WTC11 (cell line): ENCODE data around the gene GRB7. TPM values are rescaled to one million over a fixed set of nuclear protein-coding genes. Genes with fewer than 3 reads are reported as not detected.

ENCODE experiments used
- EMX1 ChIP-seq: fragments of 250-450 bp; sonication (Bioruptor Pico); IDR thresholded peaks from 2 replicates; pipeline ENCODE4 v1.8.0; 2021; ENCODE audit warnings: mild to moderate bottlenecking
- GRHL2 ChIP-seq: fragments of 250-450 bp; sonication (Bioruptor Pico); IDR thresholded peaks from 2 replicates; pipeline ENCODE4 v1.8.0; 2022; ENCODE audit warnings: mild to moderate bottlenecking, moderate library complexity; ENCODE audit not compliant: insufficient replicate concordance, severe bottlenecking
- HMGXB4 ChIP-seq: sonication (generic); formaldehyde crosslinking; IDR thresholded peaks from 2 replicates; pipeline ENCODE4 v1.8.1; 2023; ENCODE audit warnings: mild to moderate bottlenecking, moderate library complexity, missing genetic modification reagents
- MXD4 ChIP-seq: fragments of 250-450 bp; sonication (Bioruptor Pico); IDR thresholded peaks from 2 replicates; pipeline ENCODE4 v1.8.0; 2021; ENCODE audit warnings: mild to moderate bottlenecking, moderate library complexity, borderline replicate concordance
- SOX15 ChIP-seq: fragments of 250-450 bp; sonication (Bioruptor Pico); IDR thresholded peaks from 2 replicates; pipeline ENCODE4 v1.9.0; 2021; ENCODE audit warnings: mild to moderate bottlenecking
- SP1 ChIP-seq: sonication (generic); formaldehyde crosslinking; conservative IDR thresholded peaks from 2 replicates; pipeline ENCODE4 v1.8.1; 2022; ENCODE audit warnings: missing genetic modification reagents
- TEAD1 ChIP-seq: sonication (generic); formaldehyde crosslinking; IDR thresholded peaks from 2 replicates; pipeline ENCODE4 v1.8.0; 2022; ENCODE audit warnings: mild to moderate bottlenecking, missing genetic modification reagents
- TEAD4 ChIP-seq: sonication (generic); formaldehyde crosslinking; IDR thresholded peaks from 2 replicates; pipeline ENCODE4 v1.8.0; 2022; ENCODE audit warnings: mild to moderate bottlenecking, missing genetic modification reagents
- USF2 ChIP-seq: sonication (generic); formaldehyde crosslinking; IDR thresholded peaks from 2 replicates; pipeline ENCODE4 v1.8.1; 2023; ENCODE audit warnings: mild to moderate bottlenecking, missing genetic modification reagents, moderate library complexity
- ZSCAN18 ChIP-seq: fragments of 250-450 bp; sonication (Bioruptor Pico); IDR thresholded peaks from 2 replicates; pipeline ENCODE4 v2.1.2; 2022; ENCODE audit warnings: mild to moderate bottlenecking, moderate library complexity
- total RNA-seq: library from RNA; stranded (reverse); gene quantifications from 3 replicates; pipeline ENCODE4 v1.2.3, GENCODE V29; 2021
- TF ChIP-seq, protein P1 (sequence below): fragments of 250-450 bp; sonication (Bioruptor Pico); conservative IDR thresholded peaks from 2 replicates; pipeline ENCODE4 v1.9.0; 2021; ENCODE audit warnings: mild to moderate bottlenecking
- TF ChIP-seq, protein P2 (sequence below): sonication (generic); formaldehyde crosslinking; IDR thresholded peaks from 2 replicates; pipeline ENCODE4 v1.8.1; 2023; ENCODE audit warnings: mild to moderate bottlenecking, missing genetic modification reagents, borderline replicate concordance
- TF ChIP-seq, protein P3 (sequence below): sonication (generic); formaldehyde crosslinking; IDR thresholded peaks from 2 replicates; pipeline ENCODE4 v1.8.1; 2022; ENCODE audit warnings: missing genetic modification reagents, borderline replicate concordance
- TF ChIP-seq, protein P4 (sequence below): fragments of 250-450 bp; sonication (Bioruptor Pico); IDR thresholded peaks from 2 replicates; pipeline ENCODE4 v1.8.0; 2021; ENCODE audit warnings: mild to moderate bottlenecking
- TF ChIP-seq, protein P5 (sequence below): sonication (generic); formaldehyde crosslinking; IDR thresholded peaks from 2 replicates; pipeline ENCODE4 v1.8.1; 2023; ENCODE audit warnings: mild to moderate bottlenecking, missing genetic modification reagents
- TF ChIP-seq, protein P6 (sequence below): sonication (generic); formaldehyde crosslinking; IDR thresholded peaks from 2 replicates; pipeline ENCODE4 v1.8.0; 2022; ENCODE audit warnings: missing genetic modification reagents

Gene GRB7
- total RNA-seq, 1 experiment from 2014 or later = 48.5 TPM

- TF ChIP-seq, protein P1, sequence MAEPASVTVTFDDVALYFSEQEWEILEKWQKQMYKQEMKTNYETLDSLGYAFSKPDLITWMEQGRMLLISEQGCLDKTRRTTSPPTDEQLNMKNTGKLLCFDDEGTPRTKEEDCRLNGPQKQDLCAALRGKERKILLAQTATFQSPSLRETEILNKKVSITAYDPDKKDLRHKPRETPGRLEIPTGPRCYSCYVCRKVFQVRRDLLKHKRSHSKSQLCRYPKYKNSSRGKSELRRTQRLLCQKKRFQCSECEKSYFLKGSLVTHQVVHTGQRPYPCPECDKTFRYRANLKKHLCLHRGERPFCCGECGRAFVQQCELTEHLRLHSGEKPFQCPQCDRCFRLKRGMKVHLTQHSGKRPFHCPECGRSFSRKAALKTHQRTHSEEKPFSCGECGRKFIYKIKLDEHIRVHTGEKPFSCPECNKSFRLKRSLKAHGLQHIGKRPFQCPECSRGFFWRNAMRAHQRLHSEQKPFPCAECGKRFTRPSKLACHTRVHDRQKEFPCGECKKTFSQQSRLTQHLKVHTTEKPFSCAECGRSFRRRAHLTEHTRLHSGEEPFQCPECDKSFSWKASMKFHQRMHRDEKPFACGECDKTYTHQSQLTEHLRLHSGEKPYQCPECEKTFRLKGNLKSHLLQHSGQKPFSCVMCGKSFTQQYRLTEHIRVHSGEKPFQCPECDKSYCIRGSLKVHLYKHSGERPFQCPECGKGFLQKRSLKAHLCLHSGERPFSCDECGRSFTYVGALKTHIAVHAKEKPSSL = no peak
- TF ChIP-seq GRHL2 (CRISPR knock-in tag) (no peak), HMGXB4 (CRISPR knock-in tag) (no peak), SP1 (CRISPR knock-in tag) (peak; percentile 74), MXD4 (no peak), SOX15 (CRISPR knock-in tag) (no peak), USF2 (CRISPR knock-in tag) (0 out of 2 replicates have a peak, but pooled peaks have one; percentile 4), EMX1 (CRISPR knock-in tag) (no peak), TEAD1 (CRISPR knock-in tag) (peak; percentile 33; the same call in 1 of the 2 replicates), TEAD4 (CRISPR knock-in tag) (no peak), ZSCAN18 (CRISPR knock-in tag) (no peak)
- TF ChIP-seq, protein P2, sequence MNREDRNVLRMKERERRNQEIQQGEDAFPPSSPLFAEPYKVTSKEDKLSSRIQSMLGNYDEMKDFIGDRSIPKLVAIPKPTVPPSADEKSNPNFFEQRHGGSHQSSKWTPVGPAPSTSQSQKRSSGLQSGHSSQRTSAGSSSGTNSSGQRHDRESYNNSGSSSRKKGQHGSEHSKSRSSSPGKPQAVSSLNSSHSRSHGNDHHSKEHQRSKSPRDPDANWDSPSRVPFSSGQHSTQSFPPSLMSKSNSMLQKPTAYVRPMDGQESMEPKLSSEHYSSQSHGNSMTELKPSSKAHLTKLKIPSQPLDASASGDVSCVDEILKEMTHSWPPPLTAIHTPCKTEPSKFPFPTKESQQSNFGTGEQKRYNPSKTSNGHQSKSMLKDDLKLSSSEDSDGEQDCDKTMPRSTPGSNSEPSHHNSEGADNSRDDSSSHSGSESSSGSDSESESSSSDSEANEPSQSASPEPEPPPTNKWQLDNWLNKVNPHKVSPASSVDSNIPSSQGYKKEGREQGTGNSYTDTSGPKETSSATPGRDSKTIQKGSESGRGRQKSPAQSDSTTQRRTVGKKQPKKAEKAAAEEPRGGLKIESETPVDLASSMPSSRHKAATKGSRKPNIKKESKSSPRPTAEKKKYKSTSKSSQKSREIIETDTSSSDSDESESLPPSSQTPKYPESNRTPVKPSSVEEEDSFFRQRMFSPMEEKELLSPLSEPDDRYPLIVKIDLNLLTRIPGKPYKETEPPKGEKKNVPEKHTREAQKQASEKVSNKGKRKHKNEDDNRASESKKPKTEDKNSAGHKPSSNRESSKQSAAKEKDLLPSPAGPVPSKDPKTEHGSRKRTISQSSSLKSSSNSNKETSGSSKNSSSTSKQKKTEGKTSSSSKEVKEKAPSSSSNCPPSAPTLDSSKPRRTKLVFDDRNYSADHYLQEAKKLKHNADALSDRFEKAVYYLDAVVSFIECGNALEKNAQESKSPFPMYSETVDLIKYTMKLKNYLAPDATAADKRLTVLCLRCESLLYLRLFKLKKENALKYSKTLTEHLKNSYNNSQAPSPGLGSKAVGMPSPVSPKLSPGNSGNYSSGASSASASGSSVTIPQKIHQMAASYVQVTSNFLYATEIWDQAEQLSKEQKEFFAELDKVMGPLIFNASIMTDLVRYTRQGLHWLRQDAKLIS = no peak
- TF ChIP-seq, protein P3, sequence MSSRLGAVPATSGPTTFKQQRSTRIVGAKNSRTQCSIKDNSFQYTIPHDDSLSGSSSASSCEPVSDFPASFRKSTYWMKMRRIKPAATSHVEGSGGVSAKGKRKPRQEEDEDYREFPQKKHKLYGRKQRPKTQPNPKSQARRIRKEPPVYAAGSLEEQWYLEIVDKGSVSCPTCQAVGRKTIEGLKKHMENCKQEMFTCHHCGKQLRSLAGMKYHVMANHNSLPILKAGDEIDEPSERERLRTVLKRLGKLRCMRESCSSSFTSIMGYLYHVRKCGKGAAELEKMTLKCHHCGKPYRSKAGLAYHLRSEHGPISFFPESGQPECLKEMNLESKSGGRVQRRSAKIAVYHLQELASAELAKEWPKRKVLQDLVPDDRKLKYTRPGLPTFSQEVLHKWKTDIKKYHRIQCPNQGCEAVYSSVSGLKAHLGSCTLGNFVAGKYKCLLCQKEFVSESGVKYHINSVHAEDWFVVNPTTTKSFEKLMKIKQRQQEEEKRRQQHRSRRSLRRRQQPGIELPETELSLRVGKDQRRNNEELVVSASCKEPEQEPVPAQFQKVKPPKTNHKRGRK (CRISPR knock-in tag) = no peak
- TF ChIP-seq, protein P4, sequence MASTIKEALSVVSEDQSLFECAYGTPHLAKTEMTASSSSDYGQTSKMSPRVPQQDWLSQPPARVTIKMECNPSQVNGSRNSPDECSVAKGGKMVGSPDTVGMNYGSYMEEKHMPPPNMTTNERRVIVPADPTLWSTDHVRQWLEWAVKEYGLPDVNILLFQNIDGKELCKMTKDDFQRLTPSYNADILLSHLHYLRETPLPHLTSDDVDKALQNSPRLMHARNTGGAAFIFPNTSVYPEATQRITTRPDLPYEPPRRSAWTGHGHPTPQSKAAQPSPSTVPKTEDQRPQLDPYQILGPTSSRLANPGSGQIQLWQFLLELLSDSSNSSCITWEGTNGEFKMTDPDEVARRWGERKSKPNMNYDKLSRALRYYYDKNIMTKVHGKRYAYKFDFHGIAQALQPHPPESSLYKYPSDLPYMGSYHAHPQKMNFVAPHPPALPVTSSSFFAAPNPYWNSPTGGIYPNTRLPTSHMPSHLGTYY (CRISPR knock-in tag) = no peak
- TF ChIP-seq, protein P5, sequence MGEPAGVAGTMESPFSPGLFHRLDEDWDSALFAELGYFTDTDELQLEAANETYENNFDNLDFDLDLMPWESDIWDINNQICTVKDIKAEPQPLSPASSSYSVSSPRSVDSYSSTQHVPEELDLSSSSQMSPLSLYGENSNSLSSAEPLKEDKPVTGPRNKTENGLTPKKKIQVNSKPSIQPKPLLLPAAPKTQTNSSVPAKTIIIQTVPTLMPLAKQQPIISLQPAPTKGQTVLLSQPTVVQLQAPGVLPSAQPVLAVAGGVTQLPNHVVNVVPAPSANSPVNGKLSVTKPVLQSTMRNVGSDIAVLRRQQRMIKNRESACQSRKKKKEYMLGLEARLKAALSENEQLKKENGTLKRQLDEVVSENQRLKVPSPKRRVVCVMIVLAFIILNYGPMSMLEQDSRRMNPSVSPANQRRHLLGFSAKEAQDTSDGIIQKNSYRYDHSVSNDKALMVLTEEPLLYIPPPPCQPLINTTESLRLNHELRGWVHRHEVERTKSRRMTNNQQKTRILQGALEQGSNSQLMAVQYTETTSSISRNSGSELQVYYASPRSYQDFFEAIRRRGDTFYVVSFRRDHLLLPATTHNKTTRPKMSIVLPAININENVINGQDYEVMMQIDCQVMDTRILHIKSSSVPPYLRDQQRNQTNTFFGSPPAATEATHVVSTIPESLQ = no peak
- TF ChIP-seq, protein P6, sequence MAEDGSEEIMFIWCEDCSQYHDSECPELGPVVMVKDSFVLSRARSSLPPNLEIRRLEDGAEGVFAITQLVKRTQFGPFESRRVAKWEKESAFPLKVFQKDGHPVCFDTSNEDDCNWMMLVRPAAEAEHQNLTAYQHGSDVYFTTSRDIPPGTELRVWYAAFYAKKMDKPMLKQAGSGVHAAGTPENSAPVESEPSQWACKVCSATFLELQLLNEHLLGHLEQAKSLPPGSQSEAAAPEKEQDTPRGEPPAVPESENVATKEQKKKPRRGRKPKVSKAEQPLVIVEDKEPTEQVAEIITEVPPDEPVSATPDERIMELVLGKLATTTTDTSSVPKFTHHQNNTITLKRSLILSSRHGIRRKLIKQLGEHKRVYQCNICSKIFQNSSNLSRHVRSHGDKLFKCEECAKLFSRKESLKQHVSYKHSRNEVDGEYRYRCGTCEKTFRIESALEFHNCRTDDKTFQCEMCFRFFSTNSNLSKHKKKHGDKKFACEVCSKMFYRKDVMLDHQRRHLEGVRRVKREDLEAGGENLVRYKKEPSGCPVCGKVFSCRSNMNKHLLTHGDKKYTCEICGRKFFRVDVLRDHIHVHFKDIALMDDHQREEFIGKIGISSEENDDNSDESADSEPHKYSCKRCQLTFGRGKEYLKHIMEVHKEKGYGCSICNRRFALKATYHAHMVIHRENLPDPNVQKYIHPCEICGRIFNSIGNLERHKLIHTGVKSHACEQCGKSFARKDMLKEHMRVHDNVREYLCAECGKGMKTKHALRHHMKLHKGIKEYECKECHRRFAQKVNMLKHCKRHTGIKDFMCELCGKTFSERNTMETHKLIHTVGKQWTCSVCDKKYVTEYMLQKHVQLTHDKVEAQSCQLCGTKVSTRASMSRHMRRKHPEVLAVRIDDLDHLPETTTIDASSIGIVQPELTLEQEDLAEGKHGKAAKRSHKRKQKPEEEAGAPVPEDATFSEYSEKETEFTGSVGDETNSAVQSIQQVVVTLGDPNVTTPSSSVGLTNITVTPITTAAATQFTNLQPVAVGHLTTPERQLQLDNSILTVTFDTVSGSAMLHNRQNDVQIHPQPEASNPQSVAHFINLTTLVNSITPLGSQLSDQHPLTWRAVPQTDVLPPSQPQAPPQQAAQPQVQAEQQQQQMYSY = peak; percentile 96
These were observed 2.8 kb downstream of the GRB7 start (continued) for GRCh38 chr17:39740357-39741111.
